ENCODE measurements around the gene CSAG2. TPM values are rescaled to one million over a fixed set of nuclear protein-coding genes. Genes with fewer than 3 reads are reported as not detected.
"Not testable (repeated sequence)": the region's sequence is repeated elsewhere in the genome, so short reads cannot be mapped to it uniquely, and the experiment has no call there.

The CSAG2 gene
- total and polyA plus RNA-seq, 2 of the 13 experiments (the other 11 are each of a cell fraction or from before 2014, with no cell fraction given) = not detected

DNA sequence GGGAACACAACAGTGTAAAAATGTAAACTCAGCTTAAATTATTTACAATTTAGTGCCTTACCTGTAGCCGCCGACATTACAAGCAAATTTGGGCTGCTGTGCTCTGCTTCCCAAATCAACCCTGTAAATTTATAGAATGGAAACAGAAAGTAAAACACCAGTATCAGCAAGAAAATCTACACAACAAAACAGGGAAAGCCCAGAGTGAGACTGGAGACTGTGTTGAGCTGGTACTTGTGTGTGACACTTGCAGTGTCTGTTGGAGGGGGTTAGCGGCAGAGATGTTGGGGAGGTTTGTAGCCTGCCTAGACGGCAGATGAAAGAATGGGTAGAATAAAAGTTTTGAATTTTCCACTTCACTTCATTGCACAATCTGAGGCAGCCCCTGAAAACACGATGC, 4.1 kb upstream of the CSAG2 start:
- H2AFZ ChIP-seq (ENCODE audit: low read length); H3K27me3 ChIP-seq (ENCODE audit: control insufficient read depth in 1 of 2, insufficient read depth in 2 of 2, low read length in 2 of 2); POLR2A ChIA-PET; H3K79me2 ChIP-seq (ENCODE audit: insufficient read depth, low read length); BruUV-seq (replicated peaks); FAIRE-seq; ATAC-seq; H3K27ac ChIP-seq (ENCODE audit: extremely low read length, insufficient read depth, low read length); intact Hi-C loops (cut with micrococcal nuclease; ENCODE audit: unreplicated experiment); in situ Hi-C loops (cut with HindIII; ENCODE audit: extremely low pct_ligation_motif_present, low pct_unique_long_range_greater_than_20kb); H3K4me1 ChIP-seq (ENCODE audit: insufficient read depth, low read length); CTCF ChIA-PET (ENCODE audit: low intra/inter-chr PET ratio, low total read pairs); H3K4me2 ChIP-seq (ENCODE audit: low read depth, low read length); H3K4me3 ChIP-seq (replicated peaks in 1 of 3; ENCODE audit: insufficient read depth in 1 of 3, low read depth in 2 of 3, low read length in 3 of 3); DNase-seq (ENCODE audit: low spot score); H3K9ac ChIP-seq (ENCODE audit: insufficient read depth, low read depth, low read length); H4K20me1 ChIP-seq (ENCODE audit: insufficient read depth, low read length); H3K9me3 ChIP-seq (ENCODE audit: low read length); H3K36me3 ChIP-seq (replicated peaks in 1 of 2; ENCODE audit: control insufficient read depth in 1 of 2, insufficient read depth in 2 of 2, low read length in 2 of 2): not testable (repeated sequence)
- WGBS (ENCODE audit: low lambda C conversion rate) = no CpG with 5 or more reads among the region's 5 CpGs

DNA sequence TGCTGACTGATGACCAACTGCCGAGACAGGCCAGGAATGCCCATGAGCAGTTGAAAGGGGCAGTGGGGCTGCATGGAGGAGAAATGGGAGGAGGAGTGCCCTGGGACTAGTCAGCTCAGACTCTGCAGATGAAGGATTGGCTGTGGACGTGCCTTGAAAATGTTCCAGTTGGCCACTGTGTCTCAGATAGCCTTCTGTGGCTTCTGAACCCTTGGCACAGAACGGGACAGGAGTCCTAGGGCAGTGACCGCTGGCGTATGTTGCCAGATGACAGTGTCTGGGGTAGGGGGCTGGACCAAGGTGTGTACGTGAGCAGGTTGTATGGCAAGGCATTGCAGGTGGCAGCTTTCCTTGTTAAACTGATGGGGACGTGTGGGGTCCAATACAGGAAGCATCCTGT, 2.6 kb downstream of the CSAG2 start:
- H3K9ac ChIP-seq (ENCODE audit: insufficient read depth, low read depth, low read length); intact Hi-C loops (cut with micrococcal nuclease; ENCODE audit: unreplicated experiment); H2AFZ ChIP-seq (ENCODE audit: low read length); in situ Hi-C loops (cut with HindIII; ENCODE audit: extremely low pct_ligation_motif_present, low pct_unique_long_range_greater_than_20kb); CTCF ChIA-PET (ENCODE audit: low intra/inter-chr PET ratio, low total read pairs); DNase-seq (ENCODE audit: low spot score); ATAC-seq; H3K27ac ChIP-seq (ENCODE audit: extremely low read length, insufficient read depth, low read length); H3K36me3 ChIP-seq (replicated peaks in 1 of 2; ENCODE audit: control insufficient read depth in 1 of 2, insufficient read depth in 2 of 2, low read length in 2 of 2); H4K20me1 ChIP-seq (ENCODE audit: insufficient read depth, low read length); H3K4me3 ChIP-seq (replicated peaks in 1 of 3; ENCODE audit: insufficient read depth in 1 of 3, low read depth in 2 of 3, low read length in 3 of 3); H3K4me1 ChIP-seq (ENCODE audit: insufficient read depth, low read length); H3K79me2 ChIP-seq (ENCODE audit: insufficient read depth, low read length); H3K9me3 ChIP-seq (ENCODE audit: low read length); H3K4me2 ChIP-seq (ENCODE audit: low read depth, low read length); BruUV-seq (replicated peaks); POLR2A ChIA-PET; FAIRE-seq; H3K27me3 ChIP-seq (ENCODE audit: control insufficient read depth in 1 of 2, insufficient read depth in 2 of 2, low read length in 2 of 2): not testable (repeated sequence)
- WGBS (ENCODE audit: low lambda C conversion rate) = no CpG with 5 or more reads among the region's 7 CpGs

DNA sequence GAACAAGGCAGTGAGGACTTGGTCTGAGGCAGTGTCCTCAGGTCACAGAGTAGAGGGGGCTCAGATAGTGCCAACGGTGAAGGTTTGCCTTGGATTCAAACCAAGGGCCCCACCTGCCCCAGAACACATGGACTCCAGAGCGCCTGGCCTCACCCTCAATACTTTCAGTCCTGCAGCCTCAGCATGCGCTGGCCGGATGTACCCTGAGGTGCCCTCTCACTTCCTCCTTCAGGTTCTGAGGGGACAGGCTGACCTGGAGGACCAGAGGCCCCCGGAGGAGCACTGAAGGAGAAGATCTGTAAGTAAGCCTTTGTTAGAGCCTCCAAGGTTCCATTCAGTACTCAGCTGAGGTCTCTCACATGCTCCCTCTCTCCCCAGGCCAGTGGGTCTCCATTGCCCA, 8.7 kb downstream of the CSAG2 start:
- intact Hi-C loops (cut with micrococcal nuclease; ENCODE audit: unreplicated experiment); FAIRE-seq; H3K27me3 ChIP-seq (ENCODE audit: control insufficient read depth in 1 of 2, insufficient read depth in 2 of 2, low read length in 2 of 2); H3K9me3 ChIP-seq (ENCODE audit: low read length); H3K79me2 ChIP-seq (ENCODE audit: insufficient read depth, low read length); H3K4me3 ChIP-seq (replicated peaks in 1 of 3; ENCODE audit: insufficient read depth in 1 of 3, low read depth in 2 of 3, low read length in 3 of 3); H3K4me1 ChIP-seq (ENCODE audit: insufficient read depth, low read length); H3K27ac ChIP-seq (ENCODE audit: extremely low read length, insufficient read depth, low read length); H3K4me2 ChIP-seq (ENCODE audit: low read depth, low read length); in situ Hi-C loops (cut with HindIII; ENCODE audit: extremely low pct_ligation_motif_present, low pct_unique_long_range_greater_than_20kb); H2AFZ ChIP-seq (ENCODE audit: low read length); ATAC-seq; DNase-seq (ENCODE audit: low spot score); POLR2A ChIA-PET; BruUV-seq (replicated peaks); H3K9ac ChIP-seq (ENCODE audit: insufficient read depth, low read depth, low read length); H4K20me1 ChIP-seq (ENCODE audit: insufficient read depth, low read length); H3K36me3 ChIP-seq (replicated peaks in 1 of 2; ENCODE audit: control insufficient read depth in 1 of 2, insufficient read depth in 2 of 2, low read length in 2 of 2); CTCF ChIA-PET (ENCODE audit: low intra/inter-chr PET ratio, low total read pairs): not testable (repeated sequence)
- WGBS (ENCODE audit: low lambda C conversion rate) = no CpG with 5 or more reads among the region's 5 CpGs

DNA sequence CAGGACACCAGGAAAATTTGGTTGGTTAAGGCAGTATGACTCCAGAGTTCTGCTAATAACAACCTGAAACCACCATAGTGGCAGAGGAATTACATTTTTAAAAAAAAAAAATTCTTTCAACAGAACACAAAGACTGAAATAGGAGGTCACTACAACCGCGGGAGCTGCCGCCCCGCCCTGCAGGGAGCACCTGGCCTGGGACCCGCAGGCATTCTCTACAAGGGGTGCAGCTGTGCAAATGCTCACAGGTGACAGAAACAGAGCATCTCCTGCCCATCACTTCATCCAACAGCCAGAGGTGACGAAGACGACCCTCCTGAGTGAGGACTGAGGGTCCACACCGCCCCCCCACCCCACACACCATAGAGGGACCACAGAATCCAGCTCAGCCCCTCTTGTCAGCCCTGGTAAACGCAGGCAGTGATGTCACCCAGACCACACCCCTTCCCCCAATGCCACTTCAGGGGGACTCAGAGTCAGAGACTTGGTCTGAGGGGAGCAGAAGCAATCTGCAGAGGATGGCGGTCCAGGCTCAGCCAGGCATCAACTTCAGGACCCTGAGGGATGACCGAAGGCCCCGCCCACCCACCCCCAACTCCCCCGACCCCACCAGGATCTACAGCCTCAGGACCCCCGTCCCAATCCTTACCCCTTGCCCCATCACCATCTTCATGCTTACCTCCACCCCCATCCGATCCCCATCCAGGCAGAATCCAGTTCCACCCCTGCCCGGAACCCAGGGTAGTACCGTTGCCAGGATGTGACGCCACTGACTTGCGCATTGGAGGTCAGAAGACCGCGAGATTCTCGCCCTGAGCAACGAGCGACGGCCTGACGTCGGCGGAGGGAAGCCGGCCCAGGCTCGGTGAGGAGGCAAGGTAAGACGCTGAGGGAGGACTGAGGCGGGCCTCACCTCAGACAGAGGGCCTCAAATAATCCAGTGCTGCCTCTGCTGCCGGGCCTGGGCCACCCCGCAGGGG, 10.8 kb downstream of the CSAG2 start, which contains the start of gene MAGEA3:
MAGEA3 (plus strand) TSS at position 843 of the 980 bp plus-strand sequence. CDS start 2,039 bp downstream, outside the sequence.
- CTCF ChIA-PET (ENCODE audit: low intra/inter-chr PET ratio, low total read pairs); ATAC-seq; intact Hi-C loops (cut with micrococcal nuclease; ENCODE audit: unreplicated experiment); H3K9me3 ChIP-seq (ENCODE audit: low read length); H3K27ac ChIP-seq (ENCODE audit: extremely low read length, insufficient read depth, low read length); H3K79me2 ChIP-seq (ENCODE audit: insufficient read depth, low read length); BruUV-seq (replicated peaks); H3K4me1 ChIP-seq (ENCODE audit: insufficient read depth, low read length); H3K4me3 ChIP-seq (replicated peaks in 1 of 3; ENCODE audit: insufficient read depth in 1 of 3, low read depth in 2 of 3, low read length in 3 of 3); H3K27me3 ChIP-seq (ENCODE audit: control insufficient read depth in 1 of 2, insufficient read depth in 2 of 2, low read length in 2 of 2); POLR2A ChIA-PET; H3K36me3 ChIP-seq (replicated peaks in 1 of 2; ENCODE audit: control insufficient read depth in 1 of 2, insufficient read depth in 2 of 2, low read length in 2 of 2); H3K4me2 ChIP-seq (ENCODE audit: low read depth, low read length); H2AFZ ChIP-seq (ENCODE audit: low read length); H4K20me1 ChIP-seq (ENCODE audit: insufficient read depth, low read length); in situ Hi-C loops (cut with HindIII; ENCODE audit: extremely low pct_ligation_motif_present, low pct_unique_long_range_greater_than_20kb); DNase-seq (ENCODE audit: low spot score); H3K9ac ChIP-seq (ENCODE audit: insufficient read depth, low read depth, low read length): not testable (repeated sequence)
- peak; percentile 67 for FAIRE-seq
- no CpG with 5 or more reads among the region's 34 CpGs for WGBS (ENCODE audit: low lambda C conversion rate)

All from HepG2 (cell line).